CD4-positive, alpha-beta memory T cell (primary cell): ENCODE measurements around the gene UVSSA. TPM values are rescaled to one million over a fixed set of nuclear protein-coding genes. Genes with fewer than 3 reads are reported as not detected.

Source experiments
- CTCF ChIA-PET: fragments of 350-600 bp; sonication (Branson Sonifier 250); formaldehyde crosslinking; loops from one replicate; lab custom pipeline; 2021; ENCODE audit warnings: inconsistent platforms; ENCODE audit not compliant: partially characterized antibody; lab: Charles Lee
- POLR2A ChIA-PET: fragments of 350-600 bp; sonication (Branson Sonifier 250); formaldehyde crosslinking; loops from one replicate; lab custom pipeline; 2021; ENCODE audit not compliant: partially characterized antibody; lab: Charles Lee
- DNase-seq, 5 donors: peaks; one replicate each; pipeline versions ENCODE4 v3.0.0 to v3.0.0-alpha.2; 2020 to 2022; ENCODE audit warnings: mixed read lengths in 1 of 5
- H3K27ac ChIP-seq: one replicate; pipeline ENCODE4 v1.7.0; 2013; ENCODE audit warnings: low read depth, low read length
- H3K27me3 ChIP-seq: 2 replicates; pipeline ENCODE4 v1.7.0; 2013; ENCODE audit warnings: mild to moderate bottlenecking, low read length, moderate library complexity; ENCODE audit not compliant: insufficient read depth
- H3K36me3 ChIP-seq: 2 replicates; pipeline ENCODE4 v1.7.0; 2013; ENCODE audit warnings: mild to moderate bottlenecking, low read length, moderate library complexity; ENCODE audit not compliant: insufficient read depth
- H3K4me1 ChIP-seq: 2 replicates; pipeline ENCODE4 v1.7.0; 2013; ENCODE audit warnings: mild to moderate bottlenecking, low read length, moderate library complexity; ENCODE audit not compliant: insufficient read depth
- H3K4me3 ChIP-seq, 2 donors: one replicate each; pipeline ENCODE4 v1.7.0; 2013; ENCODE audit warnings: low read length in 2 of 2, mild to moderate bottlenecking in 1 of 2
- H3K9me3 ChIP-seq, 2 donors: one replicate each; pipeline ENCODE4 v1.7.0; 2013; ENCODE audit warnings: low read length in 2 of 2, control low read depth in 1 of 2; ENCODE audit not compliant: control insufficient read depth in 1 of 2
- H3K27ac Mint-ChIP-seq, 7 donors: one replicate each; pipeline ENCODE4 v1.8.0; 2020 to 2021; ENCODE audit warnings: mixed read lengths in 7 of 7, mild to moderate bottlenecking in 6 of 7, inconsistent platforms in 3 of 7, moderate library complexity in 3 of 7
- H3K27me3 Mint-ChIP-seq, 2 donors: one replicate each; pipeline ENCODE4 v1.8.0; 2020 to 2021; ENCODE audit warnings: mixed read lengths in 2 of 2
- H3K36me3 Mint-ChIP-seq, 2 donors: one replicate each; pipeline ENCODE4 v1.8.0; 2020 to 2021; ENCODE audit warnings: mixed read lengths in 2 of 2, inconsistent platforms in 1 of 2, mild to moderate bottlenecking in 1 of 2
- H3K4me1 Mint-ChIP-seq, 4 donors: one replicate each; pipeline ENCODE4 v1.8.0; 2020 to 2021; ENCODE audit warnings: mixed read lengths in 4 of 4, mild to moderate bottlenecking in 1 of 4
- H3K4me3 Mint-ChIP-seq, 8 donors: one replicate each; pipeline ENCODE4 v1.8.0; 2020 to 2021; ENCODE audit warnings: mixed read lengths in 8 of 8, mild to moderate bottlenecking in 7 of 8, moderate library complexity in 6 of 8, inconsistent platforms in 3 of 8
- H3K9me3 Mint-ChIP-seq, 8 donors: one replicate each; pipeline ENCODE4 v1.8.0; 2020 to 2021; ENCODE audit warnings: mixed read lengths in 8 of 8, mild to moderate bottlenecking in 5 of 8, inconsistent platforms in 3 of 8, moderate library complexity in 1 of 8
- intact Hi-C: fragments of 100-400 bp; cut with micrococcal nuclease; formaldehyde crosslinking; loops from one replicate; pipeline ENCODE4 v1.15.1; 2023
- polyA plus RNA-seq, 2 donors: library from polyadenylated mRNA; unstranded; fragments of 300-500 nt; fragmentation: Illumina TruSeq; gene quantifications; one replicate each; pipeline ENCODE4 v1.2.3, GENCODE V29; 2021
- total RNA-seq, 2 experiments: library from RNA; stranded (reverse); gene quantifications; one replicate each; pipeline ENCODE4 v1.2.3, GENCODE V29; 2021

The UVSSA gene
- total and polyA plus RNA-seq, 4 experiments from 2014 or later = 2.4 to 44.6 (median 25.6) TPM

GRCh38 chr4:1377606-1378261, 30.7 kb downstream of the UVSSA start:
- no peaks in the 10 kb centered on the region for H3K27me3 Mint-ChIP-seq
- CTCF ChIA-PET = no interaction called here
- no peak overlapping the region for H3K27ac ChIP-seq
- no peaks in the 10 kb centered on the region for H3K36me3 ChIP-seq
- H3K4me1 Mint-ChIP-seq = no peaks in the 10 kb centered on the region
- no peak overlapping the region for H3K4me3 ChIP-seq
- H3K27me3 ChIP-seq = no peaks in the 10 kb centered on the region
- DNase-seq = peak in 1 of 5 donors; percentile 31
- no peaks in the 10 kb centered on the region for H3K9me3 ChIP-seq
- POLR2A ChIA-PET = no interaction called here
- intact Hi-C loops = no loop called here
- no peak overlapping the region for H3K27ac Mint-ChIP-seq
- peaks cover 0 to 1% (median 0%) of the 10 kb centered on the region in 8 donors for H3K9me3 Mint-ChIP-seq
- H3K36me3 Mint-ChIP-seq = peaks cover 12 to 17% of the 10 kb centered on the region in 2 donors
- H3K4me1 ChIP-seq = no peaks in the 10 kb centered on the region
- H3K4me3 Mint-ChIP-seq = no peak overlapping the region

- Mint-ChIP-seq H3K9me3 (no peaks in the 10 kb centered on the region), H3K36me3 (peaks cover 2 to 11% of the 10 kb centered on the region in 2 donors), H3K27ac (no peak overlapping the region), H3K4me3 (no peak overlapping the region), H3K27me3 (no peaks in the 10 kb centered on the region), H3K4me1 (no peaks in the 10 kb centered on the region)
- ChIA-PET POLR2A (no interaction called here), CTCF (no interaction called here)
- Histone ChIP-seq H3K27me3 (no peaks in the 10 kb centered on the region), H3K4me1 (no peaks in the 10 kb centered on the region), H3K9me3 (no peaks in the 10 kb centered on the region), H3K27ac (no peak overlapping the region), H3K36me3 (no peaks in the 10 kb centered on the region), H3K4me3 (no peak overlapping the region)
- peak in 1 of 5 donors; percentile 37 for DNase-seq
- intact Hi-C loops = no loop called here
These were observed 31.7 kb downstream of the UVSSA start for GRCh38 chr4:1378559-1379231.

- Histone ChIP-seq H3K36me3 (no peaks in the 10 kb centered on the region), H3K9me3 (no peaks in the 10 kb centered on the region), H3K4me3 (no peak overlapping the region), H3K4me1 (no peaks in the 10 kb centered on the region), H3K27ac (no peak overlapping the region), H3K27me3 (no peaks in the 10 kb centered on the region)
- H3K4me1 Mint-ChIP-seq = no peaks in the 10 kb centered on the region
- peaks cover under 1 to 7% of the 10 kb centered on the region in 2 donors for H3K36me3 Mint-ChIP-seq
- peak in 1 of 5 donors; percentile 25 for DNase-seq
- intact Hi-C loops = no loop called here
- CTCF ChIA-PET = no interaction called here
- H3K27me3 Mint-ChIP-seq = no peaks in the 10 kb centered on the region
- no peak overlapping the region for H3K4me3 Mint-ChIP-seq
- no peak overlapping the region for H3K27ac Mint-ChIP-seq
- H3K9me3 Mint-ChIP-seq = no peaks in the 10 kb centered on the region
- POLR2A ChIA-PET = no interaction called here
These were observed 32.4 kb downstream of the UVSSA start for GRCh38 chr4:1379351-1379781.

- H3K27ac ChIP-seq = no peak overlapping the region
- H3K4me1 ChIP-seq = no peaks in the 10 kb centered on the region
- Mint-ChIP-seq H3K36me3 (peaks cover 3 to 9% of the 10 kb centered on the region in 2 donors), H3K27ac (no peak overlapping the region), H3K27me3 (no peaks in the 10 kb centered on the region), H3K4me1 (no peaks in the 10 kb centered on the region), H3K9me3 (no peaks in the 10 kb centered on the region), H3K4me3 (no peak overlapping the region)
- no peak overlapping the region for H3K4me3 ChIP-seq
- CTCF ChIA-PET = no interaction called here
- no peaks in the 10 kb centered on the region for H3K36me3 ChIP-seq
- POLR2A ChIA-PET = no interaction called here
- H3K9me3 ChIP-seq = no peaks in the 10 kb centered on the region
- intact Hi-C loops = no loop called here
- peak in 1 of 5 donors; percentile 8 for DNase-seq
- H3K27me3 ChIP-seq = no peaks in the 10 kb centered on the region
These were observed 32.9 kb downstream of the UVSSA start for GRCh38 chr4:1379801-1380331.

- Mint-ChIP-seq H3K4me1 (no peaks in the 10 kb centered on the region), H3K27ac (no peak overlapping the region), H3K36me3 (peaks cover 3 to 9% of the 10 kb centered on the region in 2 donors), H3K9me3 (no peaks in the 10 kb centered on the region), H3K27me3 (no peaks in the 10 kb centered on the region), H3K4me3 (no peak overlapping the region)
- no peaks in the 10 kb centered on the region for H3K9me3 ChIP-seq
- H3K27me3 ChIP-seq = no peaks in the 10 kb centered on the region
- no peaks in the 10 kb centered on the region for H3K4me1 ChIP-seq
- ChIA-PET CTCF (no interaction called here), POLR2A (no interaction called here)
- no peak overlapping the region for H3K27ac ChIP-seq
- H3K36me3 ChIP-seq = no peaks in the 10 kb centered on the region
- peak in 1 of 5 donors; percentile 27 for DNase-seq
- intact Hi-C loops = no loop called here
- no peak overlapping the region for H3K4me3 ChIP-seq
These were observed 33.6 kb downstream of the UVSSA start for GRCh38 chr4:1380368-1381151.

GRCh38 chr4:1381181-1381621, 34.2 kb downstream of the UVSSA start:
- H3K4me1 Mint-ChIP-seq = no peaks in the 10 kb centered on the region
- POLR2A ChIA-PET = no interaction called here

More at GRCh38 chr4:1381181-1381621, 34.2 kb downstream of the UVSSA start:
- intact Hi-C loops = no loop called here
- no peak overlapping the region for H3K4me3 ChIP-seq
- no peaks in the 10 kb centered on the region for H3K9me3 ChIP-seq
- no peaks in the 10 kb centered on the region for H3K9me3 Mint-ChIP-seq
- no peaks in the 10 kb centered on the region for H3K27me3 Mint-ChIP-seq
- H3K4me3 Mint-ChIP-seq = no peak overlapping the region
- peaks cover 3% of the 10 kb centered on the region for H3K36me3 ChIP-seq
- H3K36me3 Mint-ChIP-seq = peaks cover 6 to 11% of the 10 kb centered on the region in 2 donors
- no peaks in the 10 kb centered on the region for H3K27me3 ChIP-seq
- DNase-seq = peak in 1 of 5 donors; percentile 13
- CTCF ChIA-PET = no interaction called here
- no peak overlapping the region for H3K27ac ChIP-seq
- H3K27ac Mint-ChIP-seq = no peak overlapping the region
- no peaks in the 10 kb centered on the region for H3K4me1 ChIP-seq
